Measurements from ENCODE around the gene ERFE.

The ERFE gene

DNA sequence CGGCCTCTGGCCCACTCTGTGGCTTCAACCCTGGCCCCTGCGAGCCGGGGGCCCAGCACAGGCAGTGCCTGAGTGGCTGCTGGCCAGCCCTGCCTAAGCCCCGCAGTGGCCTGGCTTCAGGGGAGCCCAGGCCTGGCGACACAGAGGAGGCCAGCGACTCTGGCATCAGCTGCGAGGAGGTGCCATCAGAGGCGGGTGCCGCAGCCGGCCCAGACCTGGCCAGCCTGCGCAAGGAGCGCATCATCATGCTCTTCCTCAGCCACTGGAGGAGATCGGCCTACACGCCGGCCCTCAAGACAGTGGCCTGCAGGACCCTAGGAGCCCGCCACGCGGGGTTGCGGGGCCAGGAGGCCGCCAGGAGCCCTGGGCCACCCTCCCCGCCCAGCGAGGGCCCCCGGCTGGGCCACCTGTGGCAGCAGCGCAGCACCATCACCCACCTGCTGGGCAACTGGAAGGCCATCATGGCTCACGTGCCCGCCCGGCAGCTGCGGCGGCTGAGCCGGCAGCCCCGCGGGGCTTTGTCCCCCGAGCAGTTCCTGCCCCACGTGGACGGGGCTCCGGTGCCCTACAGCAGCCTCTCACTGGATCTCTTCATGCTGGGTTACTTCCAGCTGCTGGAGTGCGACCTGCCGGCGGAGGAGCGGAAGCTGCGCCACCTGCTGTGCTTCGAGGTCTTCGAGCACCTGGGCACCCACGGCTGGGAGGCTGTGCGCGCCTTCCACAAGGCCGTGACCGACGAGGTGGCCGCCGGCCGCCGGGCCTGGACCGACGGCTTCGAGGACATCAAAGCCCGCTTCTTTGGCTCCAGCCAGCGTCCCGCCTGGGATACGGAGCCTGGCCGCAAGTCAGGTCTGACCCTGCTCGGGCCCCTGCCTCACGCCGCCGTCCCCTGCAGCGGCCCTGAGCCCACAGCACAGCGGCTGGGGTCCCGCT, 27.8 kb upstream of the ERFE start:
- in situ Hi-C loops (cut with HindIII; ENCODE audit: low sequenced_read_pairs) = no loop called here
- TF ChIP-seq, protein P1, sequence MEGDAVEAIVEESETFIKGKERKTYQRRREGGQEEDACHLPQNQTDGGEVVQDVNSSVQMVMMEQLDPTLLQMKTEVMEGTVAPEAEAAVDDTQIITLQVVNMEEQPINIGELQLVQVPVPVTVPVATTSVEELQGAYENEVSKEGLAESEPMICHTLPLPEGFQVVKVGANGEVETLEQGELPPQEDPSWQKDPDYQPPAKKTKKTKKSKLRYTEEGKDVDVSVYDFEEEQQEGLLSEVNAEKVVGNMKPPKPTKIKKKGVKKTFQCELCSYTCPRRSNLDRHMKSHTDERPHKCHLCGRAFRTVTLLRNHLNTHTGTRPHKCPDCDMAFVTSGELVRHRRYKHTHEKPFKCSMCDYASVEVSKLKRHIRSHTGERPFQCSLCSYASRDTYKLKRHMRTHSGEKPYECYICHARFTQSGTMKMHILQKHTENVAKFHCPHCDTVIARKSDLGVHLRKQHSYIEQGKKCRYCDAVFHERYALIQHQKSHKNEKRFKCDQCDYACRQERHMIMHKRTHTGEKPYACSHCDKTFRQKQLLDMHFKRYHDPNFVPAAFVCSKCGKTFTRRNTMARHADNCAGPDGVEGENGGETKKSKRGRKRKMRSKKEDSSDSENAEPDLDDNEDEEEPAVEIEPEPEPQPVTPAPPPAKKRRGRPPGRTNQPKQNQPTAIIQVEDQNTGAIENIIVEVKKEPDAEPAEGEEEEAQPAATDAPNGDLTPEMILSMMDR (IDR thresholded peaks at IDR 0.05; ENCODE audit: low read depth, low read length, missing control alignments) = no peak
- H3K4me3 ChIP-seq (ENCODE audit: low read depth, low read length) = no peak overlapping the region
- DNase-seq (ENCODE audit: low read depth) = no peak

DNA sequence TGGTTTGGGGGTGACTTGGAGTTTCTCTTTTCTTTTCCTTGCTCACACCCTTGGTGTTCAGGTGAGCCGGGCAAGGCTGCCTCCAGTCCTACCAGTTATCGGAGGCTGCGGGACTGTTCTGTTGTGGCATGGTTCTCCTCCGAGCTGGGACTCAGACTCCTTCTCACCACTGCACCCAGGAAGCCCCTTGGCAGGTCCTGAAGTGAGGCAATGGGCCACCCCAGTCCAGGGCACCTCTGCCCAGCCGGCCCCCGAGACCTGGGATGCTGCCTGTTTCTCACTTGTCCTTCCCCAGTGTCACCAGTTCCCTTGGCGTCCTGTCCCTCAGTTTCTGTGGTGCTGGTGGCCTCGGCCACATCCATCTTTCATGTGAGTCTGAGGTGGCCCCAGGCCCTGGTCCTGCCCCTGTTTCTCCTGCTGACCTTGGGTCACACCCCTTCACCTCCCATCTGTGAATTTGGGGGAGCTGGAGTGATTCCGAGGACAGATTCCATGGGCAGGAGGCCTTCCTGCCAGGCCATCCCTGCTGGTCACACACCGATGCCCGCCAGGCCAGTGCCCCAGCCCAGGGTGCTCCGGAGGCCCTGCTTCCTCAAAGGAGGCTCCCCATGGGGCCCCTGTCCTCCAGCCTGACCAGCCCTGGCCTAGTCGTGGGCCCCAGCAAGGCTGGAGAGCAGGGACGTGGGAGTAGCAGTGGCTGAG, 26.9 kb upstream of the ERFE start:
- DNase-seq (ENCODE audit: low read depth) = no peak
- TF ChIP-seq, protein P1 (IDR thresholded peaks at IDR 0.05; ENCODE audit: low read depth, low read length, missing control alignments) = no peak
- no peak overlapping the region for H3K4me3 ChIP-seq (ENCODE audit: low read depth, low read length)
- in situ Hi-C loops (cut with HindIII; ENCODE audit: low sequenced_read_pairs) = no loop called here

DNA sequence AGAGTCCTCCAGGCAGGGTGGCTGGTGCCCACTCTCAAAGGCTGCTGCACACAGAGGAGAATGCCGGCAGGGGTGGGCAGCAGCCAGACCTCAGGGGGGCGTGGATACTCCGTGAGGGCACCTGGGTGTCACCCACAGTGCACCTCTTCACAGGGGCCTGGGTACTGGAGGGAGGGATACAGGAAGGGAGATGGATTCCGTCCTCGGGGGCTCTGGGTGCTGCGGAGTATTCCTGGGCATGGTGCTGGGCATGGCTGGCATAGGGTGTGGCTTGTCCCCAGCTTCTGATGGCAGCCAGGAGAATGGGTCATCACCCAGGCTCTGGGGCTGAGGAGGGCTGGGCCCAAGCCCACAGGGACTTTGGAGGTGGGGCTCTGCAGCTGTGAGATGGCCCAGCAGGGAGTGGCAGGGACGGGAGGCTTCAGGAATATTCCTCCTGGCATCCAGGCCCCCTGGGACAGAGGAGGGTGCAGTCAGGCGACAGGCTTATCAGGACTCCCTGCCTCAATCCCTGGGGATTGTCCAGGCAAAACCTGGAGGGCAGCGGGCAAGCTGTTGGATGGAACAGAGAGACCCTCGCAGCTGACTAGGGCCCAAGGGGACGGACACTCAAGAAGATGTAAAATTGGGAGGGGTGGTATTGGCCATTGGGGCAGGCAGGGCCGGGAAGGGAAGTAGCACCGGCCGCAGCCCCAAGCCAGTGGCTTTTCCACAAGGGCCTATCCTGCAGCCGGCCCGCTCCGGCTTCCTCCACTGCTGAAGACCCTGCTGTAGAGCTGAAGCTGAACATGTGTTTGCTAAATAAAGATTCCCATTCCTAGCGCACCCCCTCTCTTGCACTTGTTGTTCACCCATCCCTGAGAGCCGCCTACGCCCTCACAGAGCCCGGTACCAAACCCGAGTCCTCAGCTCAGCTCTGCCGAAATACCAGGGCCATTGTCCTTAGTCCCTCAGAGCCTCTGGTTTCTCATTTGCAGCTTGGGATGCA, 26.0 kb upstream of the ERFE start:
- no peak overlapping the region for H3K4me3 ChIP-seq (ENCODE audit: low read depth, low read length)
- no peak for DNase-seq (ENCODE audit: low read depth)
- TF ChIP-seq, protein P1 (IDR thresholded peaks at IDR 0.05; ENCODE audit: low read depth, low read length, missing control alignments) = no peak
- in situ Hi-C loops (cut with HindIII; ENCODE audit: low sequenced_read_pairs) = no loop called here

DNA sequence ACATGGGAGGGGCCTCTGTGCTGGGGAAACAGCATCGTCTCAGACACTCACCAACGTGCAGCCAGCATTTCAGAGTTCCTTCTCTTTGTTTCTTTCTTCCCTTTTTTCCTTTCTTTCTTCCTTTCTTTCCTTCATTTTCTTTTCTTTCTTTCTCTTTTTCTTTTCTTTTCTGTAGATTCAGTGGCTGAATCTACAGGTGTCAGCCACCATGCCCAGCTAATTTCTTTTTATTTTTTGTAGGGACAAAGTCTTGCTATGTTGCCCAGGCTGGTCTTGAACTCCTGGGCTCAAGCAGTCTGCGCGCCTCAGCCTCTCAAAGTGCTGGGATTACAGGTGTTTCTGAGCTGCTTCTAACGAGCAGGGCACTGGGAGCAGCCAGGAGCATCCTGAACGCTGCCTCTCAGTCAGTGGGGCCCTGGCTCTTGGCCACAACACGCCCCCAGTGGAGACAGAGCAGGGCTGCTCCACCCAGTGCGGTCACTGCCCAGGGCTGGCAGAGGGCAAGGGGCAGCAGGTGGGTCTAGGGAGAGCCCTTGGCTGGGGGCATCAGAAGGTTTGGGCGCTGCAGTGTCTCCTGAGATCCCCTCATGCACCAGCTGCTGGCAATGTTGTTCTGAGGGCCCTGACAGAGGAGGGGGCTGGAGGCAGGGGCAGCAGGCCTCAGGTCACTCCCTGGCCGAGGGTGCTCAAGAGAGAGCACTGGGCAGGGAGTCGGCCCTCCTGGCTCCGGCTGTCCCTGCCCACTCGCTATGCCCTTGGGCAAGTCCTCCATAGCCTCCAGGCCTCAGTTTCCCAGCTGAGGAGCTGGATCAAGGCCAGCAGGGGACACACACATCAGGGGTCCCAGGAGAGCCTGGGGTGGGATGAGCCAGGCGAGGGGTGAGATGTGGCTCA, 25.0 kb upstream of the ERFE start:
- in situ Hi-C loops (cut with HindIII; ENCODE audit: low sequenced_read_pairs) = no loop called here
- no peak overlapping the region for H3K4me3 ChIP-seq (ENCODE audit: low read depth, low read length)
- TF ChIP-seq, protein P1 (IDR thresholded peaks at IDR 0.05; ENCODE audit: low read depth, low read length, missing control alignments) = no peak
- no peak for DNase-seq (ENCODE audit: low read depth)

DNA sequence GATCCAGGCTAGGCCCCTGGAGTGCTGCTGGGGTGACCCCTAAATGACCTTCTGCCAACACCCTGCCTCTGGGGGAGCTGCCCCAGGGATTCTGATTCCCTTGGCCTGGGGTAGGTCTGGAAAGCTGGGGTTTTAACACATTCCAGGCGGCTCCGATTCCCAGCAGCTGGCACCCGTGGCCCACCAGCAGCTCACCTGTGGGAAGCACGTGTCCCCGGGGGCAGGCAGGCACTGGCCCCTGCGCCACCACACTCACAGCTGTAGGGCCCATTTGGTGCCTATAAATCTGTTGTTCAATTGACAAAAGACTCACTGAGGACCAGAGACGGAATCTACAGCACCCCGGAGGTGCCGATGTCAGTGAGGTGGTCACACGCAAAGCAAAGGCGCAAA, 24.4 kb upstream of the ERFE start:
- in situ Hi-C loops (cut with HindIII; ENCODE audit: low sequenced_read_pairs) = no loop called here

More for the DNA sequence above, 24.4 kb upstream of the ERFE start:
- no peak overlapping the region for H3K4me3 ChIP-seq (ENCODE audit: low read depth, low read length)
- no peak for DNase-seq (ENCODE audit: low read depth)
- TF ChIP-seq, protein P1 (IDR thresholded peaks at IDR 0.05; ENCODE audit: low read depth, low read length, missing control alignments) = no peak
